ENCODE results near the gene CYP27A1. TPM values are rescaled to one million over a fixed set of nuclear protein-coding genes. Genes with fewer than 3 reads are reported as not detected.

Gene CYP27A1
- total RNA-seq, 1 experiment from 2014 or later: 0.94 TPM

- Histone ChIP-seq H3K4me2 (peak overlapping the region; percentile 68), H3K4me3 (no peak overlapping the region), H3K27ac (no peak overlapping the region), H3F3A (ENCODE audit: insufficient read depth, low read depth) (peaks cover 22% of the 10 kb centered on the region), H3K9me3 (ENCODE audit: insufficient read depth, low read depth) (peaks cover under 1% of the 10 kb centered on the region; the same call in 1 of the 2 replicates), H2AFZ (no peak overlapping the region), H4K20me1 (ENCODE audit: insufficient read depth) (no peaks in the 10 kb centered on the region), H3K27me3 (ENCODE audit: insufficient read depth, low read depth) (no peaks in the 10 kb centered on the region; the same call in 1 of the 2 replicates), H3K36me3 (ENCODE audit: low read depth) (no peaks in the 10 kb centered on the region), H3K4me1 (replicated peaks; ENCODE audit: insufficient read depth) (peaks cover 51% of the 10 kb centered on the region), H3K9me2 (ENCODE audit: insufficient read depth) (no peaks in the 10 kb centered on the region), H3K79me2 (ENCODE audit: low read depth) (no peaks in the 10 kb centered on the region)
- BruUV-seq (replicated peaks): no TSS peak
- ChIA-PET POLR2A (ENCODE audit: unreplicated experiment) (no interaction called here), CTCF (no interaction called here)
- DNase-seq: no peak
- TF ChIP-seq, protein P1, sequence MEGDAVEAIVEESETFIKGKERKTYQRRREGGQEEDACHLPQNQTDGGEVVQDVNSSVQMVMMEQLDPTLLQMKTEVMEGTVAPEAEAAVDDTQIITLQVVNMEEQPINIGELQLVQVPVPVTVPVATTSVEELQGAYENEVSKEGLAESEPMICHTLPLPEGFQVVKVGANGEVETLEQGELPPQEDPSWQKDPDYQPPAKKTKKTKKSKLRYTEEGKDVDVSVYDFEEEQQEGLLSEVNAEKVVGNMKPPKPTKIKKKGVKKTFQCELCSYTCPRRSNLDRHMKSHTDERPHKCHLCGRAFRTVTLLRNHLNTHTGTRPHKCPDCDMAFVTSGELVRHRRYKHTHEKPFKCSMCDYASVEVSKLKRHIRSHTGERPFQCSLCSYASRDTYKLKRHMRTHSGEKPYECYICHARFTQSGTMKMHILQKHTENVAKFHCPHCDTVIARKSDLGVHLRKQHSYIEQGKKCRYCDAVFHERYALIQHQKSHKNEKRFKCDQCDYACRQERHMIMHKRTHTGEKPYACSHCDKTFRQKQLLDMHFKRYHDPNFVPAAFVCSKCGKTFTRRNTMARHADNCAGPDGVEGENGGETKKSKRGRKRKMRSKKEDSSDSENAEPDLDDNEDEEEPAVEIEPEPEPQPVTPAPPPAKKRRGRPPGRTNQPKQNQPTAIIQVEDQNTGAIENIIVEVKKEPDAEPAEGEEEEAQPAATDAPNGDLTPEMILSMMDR (conservative IDR thresholded peaks at IDR 0.05): no peak
- no peak for TF ChIP-seq EZH2 (IDR thresholded peaks at IDR 0.05; ENCODE audit: low read depth)
- intact Hi-C loops (cut with micrococcal nuclease; ENCODE audit: unreplicated experiment): no loop called here
Observed at GRCh38 chr2:218832520-218832919, 50.6 kb downstream of the CYP27A1 start.

GRCh38 chr2:218833023-218833609, 51.2 kb downstream of the CYP27A1 start:
- Histone ChIP-seq H3K36me3 (ENCODE audit: low read depth) (no peaks in the 10 kb centered on the region), H3K9me2 (ENCODE audit: insufficient read depth) (no peaks in the 10 kb centered on the region), H3K27ac (no peak overlapping the region), H3K4me1 (replicated peaks; ENCODE audit: insufficient read depth) (peaks cover 51% of the 10 kb centered on the region), H4K20me1 (ENCODE audit: insufficient read depth) (no peaks in the 10 kb centered on the region), H3K79me2 (ENCODE audit: low read depth) (no peaks in the 10 kb centered on the region), H3K4me2 (peak overlapping the region; percentile 68), H3K4me3 (no peak overlapping the region), H3K27me3 (ENCODE audit: insufficient read depth, low read depth) (no peaks in the 10 kb centered on the region; the same call in 1 of the 2 replicates), H3K9me3 (ENCODE audit: insufficient read depth, low read depth) (peaks cover 6% of the 10 kb centered on the region; the same call in 1 of the 2 replicates), H2AFZ (no peak overlapping the region), H3F3A (ENCODE audit: insufficient read depth, low read depth) (peaks cover 22% of the 10 kb centered on the region)
- BruUV-seq (replicated peaks): no TSS peak
- intact Hi-C loops (cut with micrococcal nuclease; ENCODE audit: unreplicated experiment): no loop called here
- no peak for TF ChIP-seq EZH2 (IDR thresholded peaks at IDR 0.05; ENCODE audit: low read depth)
- TF ChIP-seq, protein P1 (conservative IDR thresholded peaks at IDR 0.05): no peak
- CTCF ChIA-PET: no interaction called here
- POLR2A ChIA-PET (ENCODE audit: unreplicated experiment): interaction anchor here (0.5 kb wide), 1 partner anchor 411 kb away, joined by 4 read pairs; no protein-coding TSS in a partner anchor
- DNase-seq: peak in 1 of 2 experiments; percentile 58

GRCh38 chr2:218834685-218835084, 52.7 kb downstream of the CYP27A1 start:
- peak overlapping the region; percentile 23; the same call in 1 of the 2 replicates for H3K27ac ChIP-seq
- CTCF ChIA-PET: interaction anchor here (0.6 to 1.2 kb wide), 3 partner anchors 124 to 175 kb away, joined by 3 read pairs; partner anchors contain the start of genes BCS1L and ZNF142

More at GRCh38 chr2:218834685-218835084, 52.7 kb downstream of the CYP27A1 start:
- H3K9me3 ChIP-seq (ENCODE audit: insufficient read depth, low read depth): peaks cover 7% of the 10 kb centered on the region
- H3K36me3 ChIP-seq (ENCODE audit: low read depth): no peaks in the 10 kb centered on the region
- no peaks in the 10 kb centered on the region for H3K9me2 ChIP-seq (ENCODE audit: insufficient read depth)
- peak; percentile 69 to 93 for DNase-seq
- intact Hi-C loops (cut with micrococcal nuclease; ENCODE audit: unreplicated experiment): loop anchor here (2.0 kb wide), 1 partner anchor 28 kb away; no protein-coding TSS in a partner anchor
- H3K79me2 ChIP-seq (ENCODE audit: low read depth): no peaks in the 10 kb centered on the region
- no peak overlapping the region for H3K4me3 ChIP-seq
- peak overlapping the region; percentile 68 for H3K4me2 ChIP-seq
- no peaks in the 10 kb centered on the region for H4K20me1 ChIP-seq (ENCODE audit: insufficient read depth)
- H3K27me3 ChIP-seq (ENCODE audit: insufficient read depth, low read depth): no peaks in the 10 kb centered on the region
- peaks cover 62% of the 10 kb centered on the region for H3K4me1 ChIP-seq (replicated peaks; ENCODE audit: insufficient read depth)
- no TSS peak for BruUV-seq (replicated peaks)
- TF ChIP-seq, protein P1 (conservative IDR thresholded peaks at IDR 0.05): no peak
- no peak for TF ChIP-seq EZH2 (IDR thresholded peaks at IDR 0.05; ENCODE audit: low read depth)
- no peak overlapping the region for H2AFZ ChIP-seq
- H3F3A ChIP-seq (ENCODE audit: insufficient read depth, low read depth): peaks cover 29% of the 10 kb centered on the region
- POLR2A ChIA-PET (ENCODE audit: unreplicated experiment): interaction anchor here (0.5 to 0.6 kb wide), 2 partner anchors 28 to 124 kb away, joined by 3 read pairs; no protein-coding TSS in a partner anchor

All from PC-9 (cell line).